ENCODE measurements around the gene CCDC74B.

DNA sequence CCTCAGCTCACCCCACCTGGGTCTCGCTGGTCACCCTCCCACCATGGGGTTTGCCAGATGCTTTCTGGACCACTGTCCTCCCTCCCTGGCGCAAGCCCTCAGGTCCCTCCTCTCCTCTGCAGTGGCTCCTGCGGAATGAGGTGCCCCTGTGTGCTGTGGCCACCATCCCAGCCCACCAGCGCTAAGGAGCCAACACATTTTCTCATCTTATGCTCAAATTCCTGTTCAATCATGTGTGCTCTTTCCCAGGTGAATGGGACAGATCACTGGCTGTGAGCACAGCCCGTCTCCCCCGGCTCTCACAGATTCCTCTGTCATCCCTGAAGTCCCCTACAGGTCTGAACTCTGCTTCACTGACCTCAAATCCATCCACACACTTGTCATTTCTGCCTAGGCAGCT is 15.2 kb upstream of the CCDC74B start:
- no peak for TF ChIP-seq CTCF (IDR thresholded peaks at IDR 0.05)
- no peak for TF ChIP-seq POLR2A (IDR thresholded peaks at IDR 0.05)
- TF ChIP-seq POLR2AphosphoS5 (IDR thresholded peaks at IDR 0.05): no peak
